ENCODE results near the gene CEBPZ.
"Not testable (repeated sequence)": the region's sequence is repeated elsewhere in the genome, so short reads cannot be mapped to it uniquely, and the experiment has no call there.

The CEBPZ gene

DNA sequence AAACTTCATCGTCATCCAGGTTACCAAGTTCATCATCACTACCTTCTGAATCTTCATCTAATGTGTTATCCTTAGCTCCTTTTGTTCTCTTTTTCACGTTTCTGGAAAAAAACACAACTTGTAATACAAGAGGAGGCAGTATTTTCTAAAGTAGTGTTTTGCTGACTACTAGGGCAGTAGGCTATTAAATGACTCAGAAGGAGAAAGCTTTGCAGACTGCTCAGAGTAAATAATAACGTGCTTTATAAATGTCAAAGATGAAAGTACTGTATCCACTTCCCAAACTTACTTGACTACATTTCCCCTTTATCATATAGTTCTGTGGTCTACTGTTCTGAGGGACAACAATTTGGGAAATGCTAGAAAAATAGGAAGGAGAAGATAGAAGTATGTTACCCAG lies 19.5 kb downstream of the CEBPZ start:
- no peak overlapping the region for H3K4me3 ChIP-seq (ENCODE audit: low read length)
- peaks cover 11% of the 10 kb centered on the region for H3K4me1 ChIP-seq (ENCODE audit: control insufficient read depth, insufficient read depth, low read length)
- H3K9ac ChIP-seq (ENCODE audit: low read length): no peak overlapping the region
- no peaks in the 10 kb centered on the region for H3K27me3 ChIP-seq (replicated peaks; ENCODE audit: control insufficient read depth, insufficient read depth, low read length)
- peaks cover 17% of the 10 kb centered on the region for H3K9me3 ChIP-seq (ENCODE audit: control insufficient read depth, low read length)
- peaks cover 98% of the 10 kb centered on the region for H3K36me3 ChIP-seq (ENCODE audit: control insufficient read depth, insufficient read depth, low read length, severe bottlenecking)
- peak; percentile 13 for DNase-seq (ENCODE audit: low read depth)

DNA sequence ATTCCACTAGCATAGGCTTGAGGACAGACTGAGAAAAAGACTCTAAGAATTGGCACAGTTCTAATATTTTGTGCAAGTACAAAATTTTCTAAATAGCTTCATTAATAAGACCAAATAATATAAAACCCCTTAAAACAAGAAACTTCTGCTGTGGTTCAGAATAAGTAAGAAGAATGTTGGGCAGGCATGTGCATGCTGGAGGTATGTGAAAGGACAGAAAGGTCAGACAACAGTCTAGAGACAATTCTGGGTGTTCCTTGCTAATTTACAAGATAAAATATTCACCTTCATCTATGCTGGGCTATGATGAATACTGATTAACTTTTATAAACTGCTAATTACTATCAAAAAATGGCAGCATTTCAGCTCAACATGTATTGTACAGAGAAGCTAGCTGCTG lies 20.2 kb downstream of the CEBPZ start:
- peaks cover 98% of the 10 kb centered on the region for H3K36me3 ChIP-seq (ENCODE audit: control insufficient read depth, insufficient read depth, low read length, severe bottlenecking)
- no peak overlapping the region for H3K9ac ChIP-seq (ENCODE audit: low read length)
- no peaks in the 10 kb centered on the region for H3K27me3 ChIP-seq (replicated peaks; ENCODE audit: control insufficient read depth, insufficient read depth, low read length)
- H3K4me1 ChIP-seq (ENCODE audit: control insufficient read depth, insufficient read depth, low read length): peaks cover 11% of the 10 kb centered on the region
- H3K9me3 ChIP-seq (ENCODE audit: control insufficient read depth, low read length): peaks cover 20% of the 10 kb centered on the region
- H3K4me3 ChIP-seq (ENCODE audit: low read length): no peak overlapping the region
- DNase-seq (ENCODE audit: low read depth): peak; percentile 33

DNA sequence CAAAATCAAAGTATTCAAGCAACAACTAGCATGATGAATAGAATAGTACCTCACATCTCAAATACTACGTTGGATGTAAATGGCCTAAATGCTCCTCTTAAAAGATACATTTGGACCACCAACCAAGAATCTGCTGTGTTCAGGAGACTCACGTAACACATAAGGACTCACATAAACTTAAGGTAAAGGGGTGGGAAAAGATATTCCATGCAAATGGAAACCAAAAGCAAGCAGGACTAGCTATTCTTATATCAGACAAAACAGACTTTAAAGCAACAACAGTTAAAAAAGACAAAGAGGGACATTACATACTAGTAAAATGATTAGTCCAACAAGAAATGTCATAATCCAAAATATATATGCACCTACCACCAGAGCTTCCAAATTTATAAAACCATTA lies 24.6 kb downstream of the CEBPZ start:
- Histone ChIP-seq H3K9me3 (ENCODE audit: control insufficient read depth, low read length) (peaks cover 28% of the 10 kb centered on the region), H3K36me3 (ENCODE audit: control insufficient read depth, insufficient read depth, low read length, severe bottlenecking) (peaks cover 95% of the 10 kb centered on the region)
- not testable (repeated sequence) for DNase-seq (ENCODE audit: low read depth); H3K4me1 ChIP-seq (ENCODE audit: control insufficient read depth, insufficient read depth, low read length); H3K9ac ChIP-seq (ENCODE audit: low read length); H3K27me3 ChIP-seq (replicated peaks; ENCODE audit: control insufficient read depth, insufficient read depth, low read length); H3K4me3 ChIP-seq (ENCODE audit: low read length)

DNA sequence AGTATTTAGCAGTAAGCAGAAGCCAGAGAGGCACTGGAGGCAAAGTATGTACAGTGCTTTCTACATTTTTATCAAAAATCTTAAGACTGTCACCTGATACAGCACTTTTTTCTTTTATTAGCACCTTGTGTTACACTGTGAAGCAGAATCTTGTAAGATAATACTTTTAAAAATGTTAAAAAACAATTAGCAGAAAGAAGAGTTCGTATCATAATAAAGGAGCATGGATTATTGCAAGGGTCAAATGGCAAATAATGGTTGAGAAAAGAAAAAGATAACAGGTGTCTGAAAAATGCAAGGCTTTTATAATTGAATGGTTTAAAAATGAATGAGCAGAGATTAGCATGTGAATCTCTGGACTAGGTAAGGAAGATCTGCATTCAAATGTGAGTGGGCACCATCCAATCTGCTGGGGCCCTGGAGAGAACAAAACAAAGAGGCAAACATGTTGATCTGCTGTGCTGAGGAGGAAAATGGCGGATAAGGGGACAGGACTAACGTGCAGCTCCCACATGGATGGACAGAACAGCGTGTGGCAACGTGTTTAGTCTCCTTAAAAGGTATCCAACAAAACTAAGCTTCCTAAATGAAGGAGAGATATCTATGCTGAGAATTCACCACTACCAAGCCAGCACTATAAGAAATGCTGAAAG lies 25.6 kb downstream of the CEBPZ start:
- H3K4me1 ChIP-seq (ENCODE audit: control insufficient read depth, insufficient read depth, low read length): no peaks in the 10 kb centered on the region
- peaks cover 28% of the 10 kb centered on the region for H3K9me3 ChIP-seq (ENCODE audit: control insufficient read depth, low read length)
- peaks cover 95% of the 10 kb centered on the region for H3K36me3 ChIP-seq (ENCODE audit: control insufficient read depth, insufficient read depth, low read length, severe bottlenecking)
- no peaks in the 10 kb centered on the region for H3K27me3 ChIP-seq (replicated peaks; ENCODE audit: control insufficient read depth, insufficient read depth, low read length)
- DNase-seq (ENCODE audit: low read depth): no peak
- no peak overlapping the region for H3K4me3 ChIP-seq (ENCODE audit: low read length)
- H3K9ac ChIP-seq (ENCODE audit: low read length): no peak overlapping the region

DNA sequence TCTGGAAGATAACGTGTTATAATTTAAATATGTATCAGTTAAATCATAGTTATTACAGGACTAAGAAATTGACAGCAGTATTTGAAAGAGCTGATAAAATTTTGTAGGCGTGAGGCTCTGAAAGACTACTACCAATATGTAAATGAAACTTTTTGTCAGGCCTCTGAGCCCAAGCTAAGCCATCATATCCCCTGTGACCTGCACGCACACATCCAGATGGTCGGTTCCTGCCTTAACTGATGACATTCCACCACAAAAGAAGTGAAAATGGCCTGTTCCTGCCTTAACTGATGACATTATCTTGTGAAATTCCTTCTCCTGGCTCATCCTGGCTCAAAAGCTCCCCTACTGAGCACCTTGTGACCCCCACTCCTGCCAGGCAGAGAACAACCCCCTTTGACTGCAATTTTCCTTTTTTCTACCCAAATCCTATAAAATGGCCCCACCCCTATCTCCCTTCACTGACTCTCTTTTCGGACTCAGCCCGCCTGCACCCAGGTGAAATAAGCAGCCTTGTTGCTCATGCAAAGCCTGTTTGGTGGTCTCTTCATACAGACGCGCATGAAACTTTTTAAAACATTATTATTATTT lies 26.2 kb downstream of the CEBPZ start:
- H3K9ac ChIP-seq (ENCODE audit: low read length); DNase-seq (ENCODE audit: low read depth); H3K27me3 ChIP-seq (replicated peaks; ENCODE audit: control insufficient read depth, insufficient read depth, low read length); H3K4me3 ChIP-seq (ENCODE audit: low read length); H3K4me1 ChIP-seq (ENCODE audit: control insufficient read depth, insufficient read depth, low read length): not testable (repeated sequence)
- Histone ChIP-seq H3K9me3 (ENCODE audit: control insufficient read depth, low read length) (peaks cover 28% of the 10 kb centered on the region), H3K36me3 (ENCODE audit: control insufficient read depth, insufficient read depth, low read length, severe bottlenecking) (peaks cover 95% of the 10 kb centered on the region)

DNA sequence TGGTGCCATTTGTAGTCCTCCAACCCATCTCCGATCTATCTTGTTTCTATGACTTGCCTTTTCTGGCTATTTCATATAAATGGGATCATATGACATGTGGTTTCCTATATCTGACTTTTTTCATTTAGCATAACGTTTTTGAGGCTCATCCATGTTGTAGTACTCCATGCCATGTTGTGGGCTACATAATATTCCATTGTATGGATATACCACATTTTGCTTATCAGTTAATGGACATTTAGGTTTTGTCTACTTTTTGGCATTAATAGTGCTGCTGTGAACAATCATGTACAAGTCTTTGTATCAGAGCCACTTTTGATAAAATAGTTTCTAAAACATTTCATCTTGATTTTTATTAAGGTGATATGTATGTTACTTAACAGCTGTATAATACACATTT lies 27.7 kb downstream of the CEBPZ start:
- H3K4me3 ChIP-seq (ENCODE audit: low read length): no peak overlapping the region
- H3K4me1 ChIP-seq (ENCODE audit: control insufficient read depth, insufficient read depth, low read length): no peaks in the 10 kb centered on the region
- DNase-seq (ENCODE audit: low read depth): no peak
- no peaks in the 10 kb centered on the region for H3K27me3 ChIP-seq (replicated peaks; ENCODE audit: control insufficient read depth, insufficient read depth, low read length)
- no peak overlapping the region for H3K9ac ChIP-seq (ENCODE audit: low read length)
- peaks cover 21% of the 10 kb centered on the region for H3K9me3 ChIP-seq (ENCODE audit: control insufficient read depth, low read length)
- peaks cover 93% of the 10 kb centered on the region for H3K36me3 ChIP-seq (ENCODE audit: control insufficient read depth, insufficient read depth, low read length, severe bottlenecking)

DNA sequence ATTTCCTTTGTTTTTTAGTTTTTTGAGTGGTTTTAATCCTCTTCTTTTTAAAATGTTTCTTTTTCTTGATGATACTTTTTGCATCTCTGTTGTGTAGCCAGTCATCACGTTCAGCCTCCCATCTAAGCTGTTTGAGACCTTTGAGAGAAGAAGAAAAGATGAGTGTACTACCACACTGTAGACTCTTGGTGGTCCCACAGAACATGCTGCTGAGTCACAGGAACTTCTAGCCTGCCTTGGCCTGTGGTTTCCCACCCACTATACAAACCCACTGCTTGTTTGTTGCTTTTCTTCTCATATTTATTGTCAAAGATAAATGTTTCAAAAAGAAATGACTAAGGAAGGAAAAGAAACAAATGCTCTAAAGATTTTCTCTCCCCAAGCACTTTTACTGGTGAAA lies 29.6 kb downstream of the CEBPZ start:
- DNase-seq (ENCODE audit: low read depth): no peak

DNA sequence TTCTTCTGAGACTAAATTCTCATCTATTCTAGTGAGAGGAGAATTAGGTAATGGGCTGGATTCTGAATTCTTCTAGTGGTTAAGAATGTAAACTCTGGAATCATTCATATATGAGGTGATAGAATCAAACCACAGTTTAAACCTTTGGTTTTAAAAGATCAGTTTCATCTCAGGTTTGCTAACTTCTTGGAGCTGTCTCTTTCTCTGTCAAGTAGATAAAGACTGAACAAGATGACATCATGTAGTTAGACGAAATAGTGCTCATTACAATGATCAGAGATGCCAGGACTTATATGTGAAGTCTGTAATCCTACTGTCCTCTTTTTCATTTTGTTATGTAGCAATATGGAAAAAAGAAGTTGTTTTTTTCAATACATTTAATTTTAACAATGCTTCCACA lies 30.2 kb downstream of the CEBPZ start:
- H3K9me3 ChIP-seq (ENCODE audit: control insufficient read depth, low read length): peaks cover 8% of the 10 kb centered on the region
- no peak overlapping the region for H3K4me3 ChIP-seq (ENCODE audit: low read length)
- H3K9ac ChIP-seq (ENCODE audit: low read length): no peak overlapping the region
- H3K4me1 ChIP-seq (ENCODE audit: control insufficient read depth, insufficient read depth, low read length): peaks cover 11% of the 10 kb centered on the region
- no peaks in the 10 kb centered on the region for H3K27me3 ChIP-seq (replicated peaks; ENCODE audit: control insufficient read depth, insufficient read depth, low read length)
- peaks cover 70% of the 10 kb centered on the region for H3K36me3 ChIP-seq (ENCODE audit: control insufficient read depth, insufficient read depth, low read length, severe bottlenecking)
- DNase-seq (ENCODE audit: low read depth): no peak

More for the DNA sequence above, 29.6 kb downstream of the CEBPZ start:
- Histone ChIP-seq H3K9me3 (ENCODE audit: control insufficient read depth, low read length) (peaks cover 10% of the 10 kb centered on the region), H3K9ac (ENCODE audit: low read length) (no peak overlapping the region), H3K4me3 (ENCODE audit: low read length) (no peak overlapping the region), H3K4me1 (ENCODE audit: control insufficient read depth, insufficient read depth, low read length) (peaks cover 11% of the 10 kb centered on the region), H3K36me3 (ENCODE audit: control insufficient read depth, insufficient read depth, low read length, severe bottlenecking) (peaks cover 76% of the 10 kb centered on the region), H3K27me3 (replicated peaks; ENCODE audit: control insufficient read depth, insufficient read depth, low read length) (no peaks in the 10 kb centered on the region)

DNA sequence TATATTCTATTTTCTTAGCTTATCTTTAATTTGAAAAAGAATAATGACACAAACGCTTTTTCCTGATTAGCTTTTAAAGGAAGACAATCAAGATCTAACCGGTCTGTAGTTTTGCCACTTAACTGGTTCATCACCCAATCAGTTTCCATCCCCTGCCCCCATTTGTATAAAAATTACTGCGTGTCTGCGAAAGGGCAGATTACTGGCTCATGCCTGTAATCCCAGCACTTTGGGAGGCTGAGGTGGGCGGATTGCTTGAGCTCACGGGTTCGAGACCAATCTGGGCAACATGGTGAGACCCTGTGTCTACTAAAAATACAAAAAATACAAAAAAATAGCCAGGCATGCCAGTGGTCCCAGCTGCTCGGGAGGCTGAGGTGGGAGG lies 32.7 kb downstream of the CEBPZ start:
- H3K27me3 ChIP-seq (replicated peaks; ENCODE audit: control insufficient read depth, insufficient read depth, low read length): no peaks in the 10 kb centered on the region
- no peak overlapping the region for H3K9ac ChIP-seq (ENCODE audit: low read length)
- no peak overlapping the region for H3K4me3 ChIP-seq (ENCODE audit: low read length)
- DNase-seq (ENCODE audit: low read depth): no peak
- H3K4me1 ChIP-seq (ENCODE audit: control insufficient read depth, insufficient read depth, low read length): peaks cover 11% of the 10 kb centered on the region
- H3K9me3 ChIP-seq (ENCODE audit: control insufficient read depth, low read length): peaks cover 3% of the 10 kb centered on the region
- H3K36me3 ChIP-seq (ENCODE audit: control insufficient read depth, insufficient read depth, low read length, severe bottlenecking): peaks cover 45% of the 10 kb centered on the region

DNA sequence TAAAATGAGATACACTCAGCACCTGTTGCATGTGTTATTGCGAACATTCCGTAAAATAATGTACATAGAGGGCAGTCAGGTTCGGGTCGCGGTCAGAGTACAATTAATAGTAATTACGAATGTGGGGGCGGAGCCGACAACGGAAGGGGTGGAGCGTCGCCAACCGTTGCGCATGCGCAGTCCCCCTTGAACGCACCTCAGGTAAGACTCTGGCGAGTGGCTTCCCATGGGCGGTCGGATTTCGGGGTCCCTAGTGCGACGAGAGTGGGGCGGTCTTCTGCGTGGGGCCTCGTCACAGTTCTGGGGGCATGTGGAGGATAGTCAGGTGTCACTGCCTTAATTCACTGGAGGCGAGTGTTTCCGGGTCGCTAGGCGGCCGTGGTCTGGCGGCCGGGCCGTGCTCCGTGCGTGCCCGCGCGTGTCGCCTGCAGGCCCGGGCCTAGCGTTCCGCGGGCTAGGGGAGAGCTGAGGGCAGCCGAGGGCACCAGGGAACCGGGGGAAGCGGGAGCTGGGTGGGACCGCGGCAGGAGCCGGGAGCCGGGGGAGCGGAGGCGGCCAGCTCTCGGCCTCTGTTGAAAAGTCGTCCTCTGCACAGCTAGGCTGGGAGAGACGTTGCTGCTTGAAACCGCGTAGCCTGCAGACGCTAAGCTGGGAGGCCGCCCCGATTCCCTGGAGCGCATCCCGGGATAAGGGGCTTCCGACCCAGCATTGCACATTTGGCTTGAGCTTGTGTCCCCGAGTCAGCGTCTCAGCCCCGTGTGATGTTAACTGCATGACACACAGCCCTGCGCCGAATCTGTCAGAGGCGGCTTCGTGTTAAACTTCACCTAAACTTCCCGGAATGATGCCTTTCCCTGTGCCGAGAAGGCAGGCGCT lies 34.8 kb downstream of the CEBPZ start, which contains the start of gene CEBPZOS:
CEBPZOS (plus strand) TSS at position 177 of the 876 bp plus-strand sequence. CDS start 3,209 bp downstream, outside the sequence.
- Histone ChIP-seq H3K4me3 (ENCODE audit: low read length) (peak within 1 kb of the TSS; percentile 90), H3K9ac (ENCODE audit: low read length) (peak within 1 kb of the TSS; percentile 91), H3K4me1 (ENCODE audit: control insufficient read depth, insufficient read depth, low read length) (peaks cover 11% of the 10 kb centered on the region), H3K36me3 (ENCODE audit: control insufficient read depth, insufficient read depth, low read length, severe bottlenecking) (peaks cover 27% of the 10 kb centered on the region), H3K9me3 (ENCODE audit: control insufficient read depth, low read length) (no peaks in the 10 kb centered on the region), H3K27me3 (replicated peaks; ENCODE audit: control insufficient read depth, insufficient read depth, low read length) (no peaks in the 10 kb centered on the region)
- peak; percentile 90 for DNase-seq (ENCODE audit: low read depth)

DNA sequence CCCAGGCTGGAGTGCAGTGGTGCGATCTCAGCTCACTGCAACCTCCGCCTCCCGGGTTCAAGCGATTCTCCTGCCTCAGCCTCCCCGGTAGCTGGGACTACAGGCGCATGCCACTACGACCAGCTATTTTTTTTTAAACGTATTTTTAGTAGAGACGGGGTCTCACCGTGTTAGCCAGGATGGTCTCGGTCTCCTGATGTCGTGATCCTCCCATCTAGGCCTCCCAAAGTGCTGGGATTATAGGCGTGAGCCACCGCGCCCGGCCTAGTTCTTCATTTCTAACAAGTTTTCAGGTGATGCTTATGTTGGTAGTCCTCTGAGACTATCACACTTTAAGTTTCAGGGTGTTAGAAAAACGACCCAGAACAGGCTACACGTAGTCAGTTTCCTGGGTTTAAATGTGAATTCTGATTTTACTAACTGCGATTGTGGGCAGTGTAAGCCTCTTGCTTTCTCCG lies 35.5 kb downstream of the CEBPZ start:
- H3K27me3 ChIP-seq (replicated peaks; ENCODE audit: control insufficient read depth, insufficient read depth, low read length); H3K9me3 ChIP-seq (ENCODE audit: control insufficient read depth, low read length); DNase-seq (ENCODE audit: low read depth): not testable (repeated sequence)
- H3K4me1 ChIP-seq (ENCODE audit: control insufficient read depth, insufficient read depth, low read length): peaks cover 12% of the 10 kb centered on the region
- H3K9ac ChIP-seq (ENCODE audit: low read length): peak overlapping the region; percentile 91
- H3K36me3 ChIP-seq (ENCODE audit: control insufficient read depth, insufficient read depth, low read length, severe bottlenecking): peaks cover 20% of the 10 kb centered on the region
- H3K4me3 ChIP-seq (ENCODE audit: low read length): peak overlapping the region; percentile 90

All from adipocyte (in vitro differentiated cells).